Neuronal stem cell (in vitro differentiated cells): ENCODE measurements around the gene SLC49A3.

Experiments
- DNase-seq: peaks from one replicate; pipeline ENCODE4 v3.0.0-alpha.2; 2013; ENCODE audit warnings: low spot score
- H2AFZ ChIP-seq: one replicate; pipeline ENCODE4 v1.6.1; 2013; ENCODE audit warnings: mild to moderate bottlenecking, low read length, inconsistent platforms
- H2AK5ac ChIP-seq: 2 replicates; pipeline ENCODE4 v1.6.1; 2013; ENCODE audit warnings: low read depth, mild to moderate bottlenecking, inconsistent platforms, low read length, moderate library complexity, mixed read lengths
- H2BK120ac ChIP-seq: 2 replicates; pipeline ENCODE4 v1.6.1; 2013; ENCODE audit warnings: low read depth, mild to moderate bottlenecking, inconsistent platforms, low read length, moderate library complexity, mixed read lengths
- H2BK12ac ChIP-seq: one replicate; pipeline ENCODE4 v1.6.1; 2013; ENCODE audit warnings: low read length, inconsistent platforms
- H2BK15ac ChIP-seq: 2 replicates; pipeline ENCODE4 v1.6.1; 2013; ENCODE audit warnings: mild to moderate bottlenecking, low read length, inconsistent platforms, mixed read lengths
- H2BK5ac ChIP-seq: one replicate; pipeline ENCODE4 v1.6.1; 2013; ENCODE audit warnings: inconsistent platforms, mild to moderate bottlenecking, low read length, moderate library complexity
- H3K14ac ChIP-seq: one replicate; pipeline ENCODE4 v1.6.1; 2013; ENCODE audit warnings: low read length, inconsistent platforms
- H3K18ac ChIP-seq: 2 replicates; pipeline ENCODE4 v1.6.1; 2013; ENCODE audit warnings: low read length, inconsistent platforms
- H3K23ac ChIP-seq: 2 replicates; pipeline ENCODE4 v1.6.1; 2013; ENCODE audit warnings: low read depth, mild to moderate bottlenecking, mixed read lengths, low read length, inconsistent platforms; ENCODE audit not compliant: poor library complexity
- H3K27ac ChIP-seq: replicated peaks from 3 replicates; pipeline ENCODE4 v1.5.1; 2013; ENCODE audit warnings: low read length, inconsistent platforms
- H3K27me3 ChIP-seq, 3 experiments: 2 replicates each; pipeline ENCODE4 v1.6.1; 2013; ENCODE audit warnings: low read length in 3 of 3, mild to moderate bottlenecking in 2 of 3, inconsistent platforms in 1 of 3, low read depth in 1 of 3, mixed read lengths in 1 of 3, moderate library complexity in 1 of 3; ENCODE audit not compliant: control insufficient read depth in 3 of 3, insufficient read depth in 3 of 3
- H3K36me3 ChIP-seq, 2 donors: replicated peaks in 1 of 2; 2 replicates each; pipeline ENCODE4 v1.6.1; 2013; ENCODE audit warnings: low read length in 2 of 2; ENCODE audit not compliant: control insufficient read depth in 2 of 2, insufficient read depth in 2 of 2
- H3K4ac ChIP-seq: 2 replicates; pipeline ENCODE4 v1.6.1; 2013; ENCODE audit warnings: inconsistent platforms, mild to moderate bottlenecking, low read length, moderate library complexity
- H3K4me1 ChIP-seq, 2 donors: 1 replicate in 1 of 2; 2 replicates in 1 of 2; pipeline ENCODE4 v1.6.1; 2013; ENCODE audit warnings: low read length in 2 of 2, low read depth in 1 of 2; ENCODE audit not compliant: control insufficient read depth in 2 of 2, insufficient read depth in 1 of 2
- H3K4me2 ChIP-seq: one replicate; pipeline ENCODE4 v1.6.1; 2013; ENCODE audit warnings: mild to moderate bottlenecking, low read length, inconsistent platforms; ENCODE audit not compliant: insufficient read depth, poor library complexity, severe bottlenecking
- H3K4me3 ChIP-seq, 2 donors: 2 replicates each; pipeline ENCODE4 v1.5.1; 2013; ENCODE audit warnings: low read length in 2 of 2, mild to moderate bottlenecking in 2 of 2, inconsistent platforms in 1 of 2, moderate library complexity in 1 of 2
- H3K79me1 ChIP-seq: one replicate; pipeline ENCODE4 v1.6.1; 2013; ENCODE audit warnings: low read depth, mild to moderate bottlenecking, inconsistent platforms, low read length, moderate library complexity
- H3K9ac ChIP-seq: one replicate; pipeline ENCODE4 v1.6.1; 2013; ENCODE audit warnings: mild to moderate bottlenecking, low read depth, low read length, inconsistent platforms; ENCODE audit not compliant: poor library complexity
- H3K9me3 ChIP-seq, 2 donors: replicated peaks in 1 of 2; 2 replicates each; pipeline versions ENCODE3 to v1.6.1; 2013; ENCODE audit warnings: low read length in 2 of 2, mild to moderate bottlenecking in 2 of 2, inconsistent platforms in 1 of 2, low read depth in 1 of 2, mixed read lengths in 1 of 2, moderate library complexity in 1 of 2; ENCODE audit not compliant: control insufficient read depth in 2 of 2, insufficient read depth in 1 of 2
- H4K8ac ChIP-seq: one replicate; pipeline ENCODE4 v1.6.1; 2013; ENCODE audit warnings: low read depth, mild to moderate bottlenecking, inconsistent platforms, low read length, moderate library complexity
- H4K91ac ChIP-seq: one replicate; pipeline ENCODE4 v1.6.1; 2013; ENCODE audit warnings: low read length, low read depth, mild to moderate bottlenecking, inconsistent platforms; ENCODE audit not compliant: poor library complexity
- WGBS, 2 donors: extraction: QIAGEN DNeasy Blood & Tissue Kit; methylation state at CpG; one replicate each; pipeline ENCODE4 v1.1.7; 2013; ENCODE audit warnings: missing lambda C conversion rate in 2 of 2, mixed read lengths in 1 of 2; ENCODE audit not compliant: insufficient read length in 2 of 2, insufficient replicate concordance in 1 of 2; ENCODE audit errors: extremely low coverage in 2 of 2; 5-methylcytosine and 5-hydroxymethylcytosine counted together

Gene SLC49A3

DNA sequence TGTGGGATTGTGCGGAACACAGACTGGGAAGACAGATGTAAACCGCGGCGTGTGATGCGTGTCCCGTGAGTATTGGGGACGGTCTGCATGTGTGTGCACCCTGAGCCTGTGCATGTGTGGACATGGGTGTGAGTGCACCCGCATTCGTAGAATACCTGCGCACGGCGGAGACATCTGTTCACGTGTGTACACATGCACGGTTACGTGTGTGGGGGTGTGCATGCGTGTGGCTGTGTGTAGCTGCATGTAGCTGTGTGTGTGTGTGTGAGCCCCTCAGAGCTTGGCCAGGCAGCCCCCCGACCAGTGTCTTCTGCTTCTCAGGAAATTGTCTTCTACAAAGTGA lies 34.5 kb downstream of the SLC49A3 start:
- Histone ChIP-seq H3K27ac (no peak overlapping the region), H2AFZ (no peak overlapping the region), H2BK12ac (peak overlapping the region; percentile 73), H3K23ac (no peak overlapping the region), H4K91ac (peak overlapping the region; percentile 97), H4K8ac (peak overlapping the region; percentile 17), H2BK120ac (no peak overlapping the region), H3K4ac (no peak overlapping the region), H2BK15ac (no peak overlapping the region), H3K79me1 (peaks cover 2% of the 10 kb centered on the region), H3K9ac (peak overlapping the region; percentile 70), H3K27me3 (peaks cover 0 to 26% (median 2%) of the 10 kb centered on the region in 3 experiments), H3K4me2 (no peak overlapping the region), H3K4me1 (no peaks in the 10 kb centered on the region), H3K9me3 (peaks cover 0 to 2% of the 10 kb centered on the region in 2 donors), H3K4me3 (peak overlapping the region in 1 of 2 donors; percentile 63), H3K36me3 (peaks cover 0 to 3% of the 10 kb centered on the region in 2 donors), H2BK5ac (no peak overlapping the region), H3K14ac (peak overlapping the region; percentile 89), H3K18ac (peak overlapping the region; percentile 38), H2AK5ac (peak overlapping the region; percentile 75)
- no peak for DNase-seq
- no CpG with 5 or more reads among the region's 17 CpGs for WGBS, 2 donors

DNA sequence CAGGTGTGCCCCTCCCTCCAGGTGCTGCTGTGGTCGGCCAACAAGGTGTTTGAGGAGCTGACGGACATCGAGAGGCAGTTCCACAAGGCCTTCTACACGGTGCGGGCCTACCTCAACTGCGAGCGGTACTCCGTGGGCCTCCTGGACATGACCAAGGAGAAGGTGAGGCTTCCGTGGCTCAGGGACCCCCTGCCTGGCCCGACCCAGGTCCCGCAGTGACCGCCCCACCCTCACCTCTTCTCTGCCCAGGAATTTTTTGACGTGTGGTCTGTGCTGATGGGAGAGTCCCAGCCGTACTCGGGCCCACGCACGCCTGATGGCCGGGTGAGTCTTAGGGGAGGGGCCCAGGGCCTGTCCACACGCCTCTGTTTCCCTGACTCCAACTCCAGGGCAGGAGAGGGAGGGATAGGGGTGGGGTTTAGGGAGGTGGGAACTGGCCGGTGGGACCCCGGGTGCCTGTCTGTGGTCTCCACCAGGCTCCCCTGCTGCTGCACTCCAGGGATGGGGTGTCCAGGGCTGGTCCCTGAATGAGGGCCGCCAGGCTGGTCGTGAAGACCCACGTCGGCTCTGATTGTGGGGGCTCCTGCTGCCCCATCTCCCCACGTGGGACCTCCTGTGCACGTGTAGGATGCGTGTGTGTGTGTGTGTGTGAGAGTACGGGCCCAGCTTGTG lies 35.0 kb downstream of the SLC49A3 start:
- peak overlapping the region; percentile 53 for H2BK5ac ChIP-seq
- H3K4me2 ChIP-seq: no peak overlapping the region
- no peaks in the 10 kb centered on the region for H3K36me3 ChIP-seq
- peak overlapping the region; percentile 43 for H3K23ac ChIP-seq
- no peak overlapping the region for H3K4ac ChIP-seq
- no peak overlapping the region for H3K27ac ChIP-seq
- no CpG with 5 or more reads among the region's 29 CpGs for WGBS, 2 donors
- peak overlapping the region; percentile 97 for H4K91ac ChIP-seq
- peak overlapping the region; percentile 70 for H3K9ac ChIP-seq
- H3K79me1 ChIP-seq: peaks cover 2% of the 10 kb centered on the region
- peak overlapping the region; percentile 17 for H4K8ac ChIP-seq
- H3K4me3 ChIP-seq: peak overlapping the region in 1 of 2 donors; percentile 63
- H3K27me3 ChIP-seq: peaks cover 0 to 31% (median 2%) of the 10 kb centered on the region in 3 experiments
- H2BK120ac ChIP-seq: no peak overlapping the region
- no peak for DNase-seq
- H3K14ac ChIP-seq: peak overlapping the region; percentile 89
- no peaks in the 10 kb centered on the region for H3K4me1 ChIP-seq
- H3K18ac ChIP-seq: peak overlapping the region; percentile 44
- peak overlapping the region; percentile 55 for H2BK15ac ChIP-seq
- no peak overlapping the region for H2BK12ac ChIP-seq
- no peaks in the 10 kb centered on the region for H3K9me3 ChIP-seq
- no peak overlapping the region for H2AFZ ChIP-seq
- H2AK5ac ChIP-seq: peak overlapping the region; percentile 75

DNA sequence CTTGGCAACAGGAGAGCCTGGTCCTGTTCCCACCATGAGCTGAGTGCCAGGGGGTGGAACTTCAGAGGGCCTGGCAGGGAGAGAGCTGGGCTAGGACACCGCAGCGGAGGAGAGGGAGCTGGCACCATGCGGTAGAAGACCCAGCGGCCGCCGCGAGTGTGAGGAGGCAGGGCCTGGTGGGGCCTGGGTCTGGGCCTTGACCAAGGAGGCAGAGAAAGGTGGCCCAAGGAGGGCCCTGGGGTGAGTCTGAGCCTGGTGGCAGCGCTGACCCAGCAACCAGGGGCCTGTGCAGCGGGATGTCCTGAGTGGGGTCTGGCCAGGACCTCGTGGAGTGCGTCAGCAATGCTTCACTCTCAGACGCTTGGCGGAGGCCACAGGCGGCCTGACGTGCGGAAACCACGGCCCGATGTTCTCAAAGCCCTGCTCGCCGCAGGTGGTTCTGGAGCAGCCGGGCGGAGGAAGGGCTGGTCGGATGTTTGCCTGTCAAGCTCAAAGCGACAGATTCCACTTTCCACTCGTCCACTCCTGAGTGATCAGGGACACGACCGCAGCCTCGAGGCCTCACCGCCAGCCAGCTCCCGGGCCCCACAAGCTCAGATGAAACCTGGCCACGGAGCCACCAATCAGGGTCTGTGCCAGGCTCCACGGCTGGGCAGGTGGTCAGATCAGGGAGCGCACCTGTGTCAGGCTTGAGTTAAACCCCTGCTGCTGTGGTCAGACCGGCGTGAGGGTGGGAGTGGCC lies 35.7 kb downstream of the SLC49A3 start:
- Histone ChIP-seq H3K9ac (no peak overlapping the region), H3K4ac (no peak overlapping the region), H2BK5ac (peak overlapping the region; percentile 53), H2BK12ac (no peak overlapping the region), H3K23ac (peak overlapping the region; percentile 43), H3K9me3 (no peaks in the 10 kb centered on the region), H3K18ac (peak overlapping the region; percentile 44), H3K4me2 (no peak overlapping the region), H2AFZ (no peak overlapping the region), H3K27me3 (peaks cover 0 to 32% (median 2%) of the 10 kb centered on the region in 3 experiments), H3K79me1 (peaks cover 2% of the 10 kb centered on the region), H3K14ac (no peak overlapping the region), H4K91ac (no peak overlapping the region), H3K4me1 (peaks cover 0 to 6% of the 10 kb centered on the region in 2 donors), H3K4me3 (no peak overlapping the region), H2BK15ac (peak overlapping the region; percentile 55), H3K36me3 (no peaks in the 10 kb centered on the region), H4K8ac (no peak overlapping the region), H2BK120ac (no peak overlapping the region), H3K27ac (no peak overlapping the region), H2AK5ac (no peak overlapping the region)
- WGBS, 2 donors: no CpG with 5 or more reads among the region's 35 CpGs
- no peak for DNase-seq
